GM23248 (cell line): ENCODE measurements around the gene DCDC2B. TPM values are rescaled to one million over a fixed set of nuclear protein-coding genes. Genes with fewer than 3 reads are reported as not detected.

Source experiments
- DNase-seq: peaks from one replicate; pipeline ENCODE4 v3.0.0-alpha.2; 2015
- H2AFZ ChIP-seq: fragments of 200-600 bp; sonication (generic); 2 replicates; pipeline ENCODE4 v1.6.1; 2016; ENCODE audit warnings: antibody characterized with exemption
- H3F3A ChIP-seq: fragments of 200-600 bp; sonication (generic); 2 replicates; pipeline ENCODE4 v1.6.1; 2016; ENCODE audit warnings: mild to moderate bottlenecking, antibody characterized with exemption, mixed run types; ENCODE audit not compliant: insufficient read depth
- H3K27ac ChIP-seq: fragments of 200-600 bp; sonication (generic); 2 replicates; pipeline ENCODE4 v1.5.1; 2016; ENCODE audit warnings: mild to moderate bottlenecking
- H3K27me3 ChIP-seq: fragments of 200-600 bp; sonication (generic); replicated peaks from 2 replicates; pipeline ENCODE4 v1.6.1; 2016; ENCODE audit warnings: mild to moderate bottlenecking; ENCODE audit not compliant: insufficient read depth
- H3K36me3 ChIP-seq: fragments of 200-600 bp; sonication (generic); 2 replicates; pipeline ENCODE4 v1.6.1; 2016; ENCODE audit warnings: low read depth, mild to moderate bottlenecking
- H3K4me1 ChIP-seq: fragments of 200-600 bp; sonication (generic); 2 replicates; pipeline ENCODE4 v1.6.1; 2016; ENCODE audit warnings: mild to moderate bottlenecking; ENCODE audit not compliant: insufficient read depth
- H3K4me2 ChIP-seq: fragments of 200-600 bp; sonication (generic); one replicate; pipeline ENCODE4 v1.6.1; 2016; ENCODE audit warnings: mild to moderate bottlenecking; ENCODE audit not compliant: unreplicated experiment
- H3K4me3 ChIP-seq: fragments of 200-600 bp; sonication (generic); 2 replicates; pipeline ENCODE4 v1.5.1; 2016; ENCODE audit warnings: mild to moderate bottlenecking
- H3K79me2 ChIP-seq: fragments of 200-600 bp; sonication (generic); 2 replicates; pipeline ENCODE4 v1.6.1; 2016; ENCODE audit warnings: mild to moderate bottlenecking; ENCODE audit not compliant: insufficient read depth
- H3K9ac ChIP-seq: fragments of 200-600 bp; sonication (generic); 2 replicates; pipeline ENCODE4 v1.6.1; 2016; ENCODE audit warnings: mild to moderate bottlenecking
- H3K9me2 ChIP-seq: fragments of 200-600 bp; sonication (generic); 2 replicates; pipeline ENCODE4 v1.6.1; 2016; ENCODE audit warnings: mixed run types, mild to moderate bottlenecking, moderate library complexity; ENCODE audit not compliant: insufficient read depth
- H3K9me3 ChIP-seq: fragments of 200-600 bp; sonication (generic); one replicate; pipeline ENCODE4 v1.6.1; 2017; ENCODE audit warnings: low read depth
- H4K20me1 ChIP-seq: fragments of 200-600 bp; sonication (generic); 2 replicates; pipeline ENCODE4 v1.6.0; 2016; ENCODE audit not compliant: insufficient read depth
- EZH2 ChIP-seq: fragments of 200-600 bp; sonication (generic); IDR thresholded peaks from 2 replicates; pipeline ENCODE4 v1.6.1; 2018; ENCODE audit warnings: antibody characterized with exemption, mild to moderate bottlenecking; ENCODE audit not compliant: insufficient read depth, poor library complexity, severe bottlenecking
- EZH2phosphoT487 ChIP-seq: fragments of 200-600 bp; sonication (generic); IDR thresholded peaks from 2 replicates; pipeline ENCODE4 v1.6.1; 2018; ENCODE audit warnings: antibody characterized with exemption, moderate library complexity, mild to moderate bottlenecking, low read depth; ENCODE audit not compliant: insufficient read depth
- WGBS, 2 experiments: methylation state at CpG; one replicate each; pipeline ENCODE4 v1.1.6; 2015 to 2017; ENCODE audit warnings: low lambda C conversion rate in 2 of 2, low coverage in 1 of 2; ENCODE audit errors: missing lambda C conversion rate in 2 of 2; 5-methylcytosine and 5-hydroxymethylcytosine counted together
- in situ Hi-C: fragments of 300-500 bp; cut with MboI; formaldehyde crosslinking; loops from 2 replicates; pipeline ENCODE4 v1.15.0; 2020
- polyA plus RNA-seq: library from polyadenylated mRNA; unstranded; fragments of >200 nt; fragmentation: Nextera tagmentation; extraction: Ambion mirVana; gene quantifications from 2 replicates; pipeline ENCODE4 v1.2.1, GENCODE V29; 2016
- total RNA-seq: library from RNA; depleted of rRNA; stranded (reverse); fragments of >200 nt; shearing (Covaris generic); gene quantifications from 2 replicates; pipeline ENCODE4 v1.2.3, GENCODE V29; 2014

Gene DCDC2B
- total and polyA plus RNA-seq, 2 experiments from 2014 or later, result 0.21 TPM; not detected in 1

DNA sequence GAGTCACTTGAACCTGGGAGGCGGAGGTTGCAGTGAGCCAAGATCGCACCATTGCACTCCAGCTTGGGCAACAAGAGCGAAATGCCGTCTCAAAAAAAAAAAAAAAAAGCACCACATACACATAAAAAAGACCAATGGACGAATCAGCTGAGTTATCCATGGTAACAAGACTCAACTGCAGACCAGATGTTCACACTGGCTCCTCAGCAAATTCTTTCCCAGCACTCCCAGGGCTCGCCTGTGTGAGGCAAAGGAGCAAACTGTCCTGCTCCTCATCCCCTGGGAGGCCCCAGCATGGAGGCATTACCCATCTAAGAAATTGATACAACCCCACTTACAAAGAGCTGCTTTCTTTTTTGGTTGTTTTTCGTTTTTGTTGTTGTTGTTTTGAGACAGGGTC is 10.1 kb downstream of the DCDC2B start:
- in situ Hi-C loops, result no loop called here
- Histone ChIP-seq H3K9ac (no peak overlapping the region), H3K27ac (no peak overlapping the region), H3K9me2 (no peaks in the 10 kb centered on the region), H3K36me3 (peaks cover 8% of the 10 kb centered on the region; the same call in 1 of the 2 replicates), H3K9me3 (no peaks in the 10 kb centered on the region), H3K27me3 (no peaks in the 10 kb centered on the region), H3K4me2 (no peak overlapping the region), H3K4me3 (no peak overlapping the region), H3K79me2 (peaks cover 51% of the 10 kb centered on the region), H3F3A (no peaks in the 10 kb centered on the region), H3K4me1 (peaks cover 27% of the 10 kb centered on the region), H2AFZ (no peak overlapping the region), H4K20me1 (no peaks in the 10 kb centered on the region)
- TF ChIP-seq EZH2phosphoT487, result no peak
- TF ChIP-seq EZH2, result no peak
- peak; percentile 56 for DNase-seq
- 51 to 54% methylated on average over 5 to 7 of the region's 7 CpGs for WGBS, 2 experiments

DNA sequence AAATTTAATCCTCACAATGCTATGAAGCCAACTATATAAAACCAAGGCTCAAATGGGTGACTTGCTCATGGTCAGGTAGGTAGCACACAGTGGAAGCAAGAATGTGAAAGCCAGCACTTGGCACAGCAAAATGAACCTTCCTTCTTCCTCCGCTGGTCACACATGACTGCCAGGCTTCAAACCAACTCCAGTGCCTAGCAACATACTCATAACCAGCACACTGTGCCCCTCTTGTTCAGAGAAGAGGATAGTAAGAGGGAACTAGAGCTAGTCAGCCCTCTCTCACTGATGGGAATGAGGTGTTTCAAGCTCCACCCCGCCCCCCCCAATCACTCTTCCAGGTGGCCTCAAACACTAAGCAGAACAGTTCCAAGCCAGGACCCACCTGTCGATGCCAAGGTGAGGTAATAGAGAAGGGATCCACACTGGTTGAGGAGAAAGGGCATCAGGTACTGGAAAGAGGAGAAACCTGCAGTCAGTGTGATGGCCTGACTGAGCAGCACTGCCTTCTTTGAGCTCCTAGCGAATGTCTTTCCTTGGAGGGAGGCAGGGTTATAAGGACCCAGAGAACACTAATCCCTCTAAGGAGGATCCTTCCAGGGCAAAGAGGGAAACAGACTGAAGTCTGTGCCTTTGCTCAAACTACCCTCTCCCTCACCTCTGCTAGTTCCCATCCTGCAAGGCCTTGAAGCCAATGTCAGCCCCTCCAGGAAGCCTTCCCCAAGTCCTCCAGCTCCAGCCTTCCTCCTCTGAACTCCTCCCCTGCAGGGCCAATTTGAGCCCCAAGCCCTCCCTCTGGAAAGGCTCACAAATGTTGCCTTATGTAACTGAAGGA is 12.1 kb downstream of the DCDC2B start:
- peaks cover 16% of the 10 kb centered on the region for H3K36me3 ChIP-seq
- H3K4me3 ChIP-seq, result peak overlapping the region; percentile 95
- H3K4me1 ChIP-seq, result peaks cover 28% of the 10 kb centered on the region
- WGBS, 2 experiments, result 80 to 88% methylated on average over 4 of the region's 4 CpGs
- H4K20me1 ChIP-seq, result no peaks in the 10 kb centered on the region
- H3K27me3 ChIP-seq, result no peaks in the 10 kb centered on the region
- H3K79me2 ChIP-seq, result peaks cover 70% of the 10 kb centered on the region
- TF ChIP-seq EZH2phosphoT487 (no peak), EZH2 (no peak)
- H3K9me3 ChIP-seq, result no peaks in the 10 kb centered on the region
- H2AFZ ChIP-seq, result peak overlapping the region; percentile 87
- peak overlapping the region; percentile 95 for H3K4me2 ChIP-seq
- in situ Hi-C loops, result no loop called here
- no peak for DNase-seq
- no peaks in the 10 kb centered on the region for H3F3A ChIP-seq
- H3K27ac ChIP-seq, result peak overlapping the region; percentile 86
- no peaks in the 10 kb centered on the region for H3K9me2 ChIP-seq
- peak overlapping the region; percentile 100 for H3K9ac ChIP-seq

DNA sequence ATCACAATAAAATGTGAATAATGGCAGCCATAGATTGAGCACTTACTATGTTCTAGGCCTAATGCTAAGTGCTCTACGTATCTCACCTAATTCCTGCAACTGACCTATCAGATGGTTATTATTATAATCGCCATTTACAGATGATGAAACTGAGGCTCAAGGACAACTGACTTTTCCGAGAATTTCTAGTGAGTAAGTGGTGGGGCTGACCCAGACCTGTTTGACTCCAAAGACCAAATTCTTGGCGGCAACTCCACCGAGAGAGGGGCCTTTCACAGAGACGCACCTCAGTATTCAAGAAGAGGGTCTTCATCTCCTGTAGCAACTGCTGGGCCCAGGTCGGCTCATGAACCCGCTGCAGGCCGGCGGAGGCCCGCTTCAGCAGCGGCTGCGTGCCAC is 12.7 kb downstream of the DCDC2B start:
- peak overlapping the region; percentile 86 for H3K27ac ChIP-seq
- in situ Hi-C loops, result no loop called here
- no peak for DNase-seq

DNA sequence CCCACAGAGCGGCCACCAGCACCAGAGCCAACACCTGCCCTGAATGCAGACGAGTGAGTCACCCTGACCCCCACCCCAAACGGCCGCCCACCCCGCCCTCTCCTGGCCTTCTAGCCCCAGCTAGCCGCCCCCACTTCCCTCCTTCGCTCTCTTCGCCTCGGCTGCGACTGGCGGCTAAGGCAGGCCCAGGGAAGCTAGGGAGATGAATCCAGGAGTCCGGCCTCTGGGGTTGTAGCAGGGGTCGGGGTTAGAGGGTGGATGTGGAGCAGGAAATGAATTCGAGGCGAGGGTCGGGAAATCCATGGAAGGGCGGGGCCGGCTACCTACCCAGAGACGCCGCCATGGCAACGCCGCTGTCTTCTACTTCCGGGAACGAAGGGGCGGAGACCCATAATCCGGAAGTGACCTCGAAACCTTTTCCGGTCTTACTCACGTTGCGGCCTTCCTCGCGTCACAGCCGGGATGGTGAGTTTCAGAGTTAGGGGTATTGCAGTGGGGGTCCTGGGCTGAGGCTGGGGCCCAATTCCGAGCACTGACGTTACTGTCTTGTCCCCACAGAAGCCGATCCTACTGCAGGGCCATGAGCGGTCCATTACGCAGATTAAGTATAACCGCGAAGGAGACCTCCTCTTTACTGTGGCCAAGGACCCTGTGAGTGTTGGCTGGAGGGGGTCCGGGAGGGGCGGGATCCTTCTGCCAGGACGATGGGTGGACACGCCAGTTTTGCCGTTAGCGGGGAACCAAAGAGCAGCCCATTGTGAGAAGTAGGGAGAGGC is 13.3 kb downstream of the DCDC2B start, which contains the start of the genes EIF3I and TMEM234:
Gene EIF3I, plus strand, starts transcription at position 428 of the 776 bp plus-strand sequence. Its CDS starts 35 bp downstream, at position 463.
Gene TMEM234, minus strand, starts transcription at position 374 of the 776 bp plus-strand sequence. Its CDS starts 31 bp downstream, at position 343.
- Histone ChIP-seq H3K36me3 (peaks cover 20% of the 10 kb centered on the region), H3K9me2 (no peaks in the 10 kb centered on the region), H4K20me1 (no peaks in the 10 kb centered on the region), H2AFZ (peak within 1 kb of the TSS; percentile 87), H3K4me2 (peak within 1 kb of the TSS; percentile 95), H3K9me3 (no peaks in the 10 kb centered on the region), H3K79me2 (peaks cover 80% of the 10 kb centered on the region), H3F3A (no peaks in the 10 kb centered on the region), H3K9ac (peak within 1 kb of the TSS; percentile 100), H3K27ac (peak within 1 kb of the TSS; percentile 86), H3K4me1 (peaks cover 28% of the 10 kb centered on the region), H3K27me3 (no peaks in the 10 kb centered on the region), H3K4me3 (peak within 1 kb of the TSS; percentile 95)
- TF ChIP-seq EZH2, result no peak
- 2 to 4% methylated on average over 42 to 46 of the region's 46 CpGs for WGBS, 2 experiments
- in situ Hi-C loops, result no loop called here
- peak; percentile 98 for DNase-seq

More for the DNA sequence above, 12.7 kb downstream of the DCDC2B start:
- Histone ChIP-seq H3K4me1 (peaks cover 28% of the 10 kb centered on the region), H3K4me3 (peak overlapping the region; percentile 95), H3K79me2 (peaks cover 76% of the 10 kb centered on the region), H3K4me2 (peak overlapping the region; percentile 95), H3K9ac (peak overlapping the region; percentile 100), H3K27me3 (no peaks in the 10 kb centered on the region), H3F3A (no peaks in the 10 kb centered on the region), H3K9me3 (no peaks in the 10 kb centered on the region), H3K36me3 (peaks cover 19% of the 10 kb centered on the region), H4K20me1 (no peaks in the 10 kb centered on the region), H2AFZ (peak overlapping the region; percentile 87), H3K9me2 (no peaks in the 10 kb centered on the region)
- WGBS, 2 experiments, result 1 to 6% methylated on average over 13 of the region's 13 CpGs
- no peak for TF ChIP-seq EZH2phosphoT487
- no peak for TF ChIP-seq EZH2
